Mucosa of descending colon (tissue), 3 donors: Measurements from ENCODE around the gene LHX3. TPM values are rescaled to one million over a fixed set of nuclear protein-coding genes. Genes with fewer than 3 reads are reported as not detected.
A peak's percentile ranks its signal among the peaks of the same experiment; 100 is the strongest.

Experiments
- ATAC-seq: fragments of 200-7000 bp; cut with Tn5 transposase; one replicate; pipeline ENCODE4 v1.9.1; 2020; ENCODE audit warnings: mild to moderate bottlenecking, moderate library complexity
- DNase-seq, 3 donors: peaks; one replicate each; pipeline ENCODE4 v3.0.0-alpha.2; 2020
- H3K36me3 ChIP-seq: fragments of 200-600 bp; one replicate; pipeline ENCODE4 v1.8.0; 2021; ENCODE audit warnings: low read depth, mild to moderate bottlenecking
- H3K4me1 ChIP-seq: fragments of 200-600 bp; one replicate; pipeline ENCODE4 v1.8.0; 2021; ENCODE audit warnings: low read depth, mild to moderate bottlenecking
- H3K4me3 ChIP-seq: fragments of 200-600 bp; one replicate; pipeline ENCODE4 v1.8.0; 2021; ENCODE audit warnings: mild to moderate bottlenecking
- H3K9me3 ChIP-seq: fragments of 200-600 bp; one replicate; pipeline ENCODE4 v1.8.0; 2021; ENCODE audit warnings: mild to moderate bottlenecking
- CTCF ChIP-seq: fragments of 200-600 bp; IDR thresholded peaks from one replicate; pipeline ENCODE4 v1.8.0; 2022; ENCODE audit warnings: antibody characterized with exemption, mild to moderate bottlenecking
- intact Hi-C, 2 donors: fragments of 100-400 bp; cut with DNase I in 1 of 2; cut with micrococcal nuclease in 1 of 2; formaldehyde crosslinking; loops; one replicate each; pipeline versions ENCODE4 v1.11.0 to v1.11.1; 2022; cut with DNase I, micrococcal nuclease
- total RNA-seq, 3 donors: library from RNA; stranded (reverse); fragmentation: NEBNext Ultra II Directional in 2 of 3; extraction: Animal tissue kit (Norgen Biotek cat#: 25700) in 2 of 3; gene quantifications; one replicate each; pipeline versions ENCODE4 v1.2.1 to v1.2.4, GENCODE V29; 2021 to 2023
- donor health status: DM: no; HTN: no; CAD: no; lungs with moderate emphysema.
- donor health status: DM: no; HTN: no; CAD: no.
- donor health status: DM: no; HTN: yes; CAD: no.

LHX3 gene
- total RNA-seq, 3 donors from 2014 or later = not detected

- intact Hi-C loops = no loop called here
- DNase-seq = no peak
- no peak for TF ChIP-seq CTCF
- no peaks in the 10 kb centered on the region for H3K36me3 ChIP-seq
- no peaks in the 10 kb centered on the region for H3K9me3 ChIP-seq
- H3K4me3 ChIP-seq = no peak overlapping the region
- no peak for ATAC-seq
- H3K4me1 ChIP-seq = peaks cover 9% of the 10 kb centered on the region
Observed at GRCh38 chr9:136247551-136247916, 42.6 kb upstream of the LHX3 start.

- ATAC-seq (no peak), DNase-seq (no peak)
- no peak for TF ChIP-seq CTCF
- intact Hi-C loops = no loop called here
- Histone ChIP-seq H3K4me1 (peaks cover 9% of the 10 kb centered on the region), H3K9me3 (no peaks in the 10 kb centered on the region), H3K4me3 (no peak overlapping the region), H3K36me3 (no peaks in the 10 kb centered on the region)
Observed at GRCh38 chr9:136246849-136247550, 42.1 kb upstream of the LHX3 start.

- H3K4me3 ChIP-seq = peak within 1 kb of the TSS; percentile 63
- H3K4me1 ChIP-seq = peaks cover 9% of the 10 kb centered on the region
- ATAC-seq = peak; percentile 95
- intact Hi-C loops = no loop called here
- peak; percentile 87 to 90 (median 89) for DNase-seq
- no peaks in the 10 kb centered on the region for H3K36me3 ChIP-seq
- TF ChIP-seq CTCF = no peak
- H3K9me3 ChIP-seq = no peaks in the 10 kb centered on the region
Observed at GRCh38 chr9:136245219-136246150, 40.6 kb upstream of the LHX3 start, which contains the start of gene QSOX2. Gene QSOX2, minus strand, starts transcription at chr9:136245812. Its CDS starts 9 bp downstream, at chr9:136245803.

GRCh38 chr9:136244969-136245218 lies 40.0 kb upstream of the LHX3 start:
- H3K36me3 ChIP-seq = no peaks in the 10 kb centered on the region
- peak overlapping the region; percentile 63 for H3K4me3 ChIP-seq
- no peaks in the 10 kb centered on the region for H3K9me3 ChIP-seq
- peaks cover 11% of the 10 kb centered on the region for H3K4me1 ChIP-seq
- TF ChIP-seq CTCF = no peak
- no peak for ATAC-seq
- intact Hi-C loops = no loop called here
- no peak for DNase-seq

GRCh38 chr9:136244122-136244968 lies 39.4 kb upstream of the LHX3 start:
- peaks cover 17% of the 10 kb centered on the region for H3K4me1 ChIP-seq

More at GRCh38 chr9:136244122-136244968, 39.4 kb upstream of the LHX3 start:
- TF ChIP-seq CTCF = no peak
- ATAC-seq (no peak), DNase-seq (no peak)
- intact Hi-C loops = no loop called here
- Histone ChIP-seq H3K36me3 (no peaks in the 10 kb centered on the region), H3K4me3 (no peak overlapping the region), H3K9me3 (no peaks in the 10 kb centered on the region)
